CD4-positive, alpha-beta T cell treated with Interferon alpha-2 for 1 hour (primary cell): Measurements from ENCODE around the gene OS9.
"Not testable (repeated sequence)": the region's sequence is repeated elsewhere in the genome, so short reads cannot be mapped to it uniquely, and the experiment has no call there.

ENCODE experiments used
- DNase-seq, 2 donors: peaks; one replicate each; pipeline ENCODE4 v3.0.0-alpha.2; 2020 to 2022

Gene OS9

DNA sequence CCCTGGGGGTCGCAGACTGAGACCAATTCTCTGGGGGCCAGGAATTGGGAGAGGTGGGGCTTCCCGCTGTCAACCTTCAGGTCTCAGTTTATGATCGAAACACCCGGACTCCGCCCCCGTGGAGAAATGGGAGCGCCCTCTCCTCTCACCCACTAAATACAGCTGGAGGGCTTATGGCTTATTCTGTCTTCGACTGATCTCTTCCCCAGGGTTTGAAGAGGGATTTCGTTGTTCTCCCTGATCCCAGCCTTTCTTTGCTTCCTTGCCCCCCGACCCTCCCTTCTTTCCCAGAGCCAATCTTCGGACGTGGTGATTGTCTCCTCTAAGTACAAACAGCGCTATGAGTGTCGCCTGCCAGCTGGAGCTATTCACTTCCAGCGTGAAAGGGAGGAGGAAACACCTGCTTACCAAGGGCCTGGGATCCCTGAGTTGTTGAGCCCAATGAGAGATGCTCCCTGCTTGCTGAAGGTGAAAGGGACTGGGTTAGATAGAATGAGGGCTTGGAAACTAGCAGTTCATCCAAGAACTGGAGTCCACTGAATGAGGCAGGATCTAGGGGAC is 607 bp downstream of the OS9 start:
- no peak for DNase-seq

DNA sequence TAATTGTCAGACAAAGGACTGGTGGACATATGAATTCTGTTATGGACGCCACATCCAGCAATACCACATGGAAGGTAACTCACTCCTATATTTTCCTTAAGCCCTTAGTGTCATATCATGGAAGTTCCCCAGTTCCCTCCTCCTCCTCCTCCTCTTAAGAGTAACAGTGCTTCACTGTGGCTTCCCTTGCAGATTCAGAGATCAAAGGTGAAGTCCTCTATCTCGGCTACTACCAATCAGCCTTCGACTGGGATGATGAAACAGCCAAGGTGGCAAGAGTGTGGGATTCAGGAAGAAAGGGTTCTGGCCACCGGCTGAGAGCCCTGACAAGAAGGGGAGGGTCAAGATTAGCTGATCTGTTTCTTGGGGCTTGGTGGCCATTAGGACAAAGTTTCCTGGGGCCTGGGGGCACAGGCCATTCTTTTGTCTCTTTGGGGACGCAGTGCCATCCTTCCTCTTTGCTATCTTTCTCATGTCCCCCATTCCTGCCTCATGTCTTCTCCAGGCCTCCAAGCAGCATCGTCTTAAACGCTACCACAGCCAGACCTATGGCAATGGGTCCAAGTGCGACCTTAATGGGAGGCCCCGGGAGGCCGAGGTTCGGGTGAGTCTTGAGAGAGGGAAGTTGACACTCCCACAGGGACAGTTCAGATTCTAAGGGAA is 2.0 kb downstream of the OS9 start:
- DNase-seq: no peak

DNA sequence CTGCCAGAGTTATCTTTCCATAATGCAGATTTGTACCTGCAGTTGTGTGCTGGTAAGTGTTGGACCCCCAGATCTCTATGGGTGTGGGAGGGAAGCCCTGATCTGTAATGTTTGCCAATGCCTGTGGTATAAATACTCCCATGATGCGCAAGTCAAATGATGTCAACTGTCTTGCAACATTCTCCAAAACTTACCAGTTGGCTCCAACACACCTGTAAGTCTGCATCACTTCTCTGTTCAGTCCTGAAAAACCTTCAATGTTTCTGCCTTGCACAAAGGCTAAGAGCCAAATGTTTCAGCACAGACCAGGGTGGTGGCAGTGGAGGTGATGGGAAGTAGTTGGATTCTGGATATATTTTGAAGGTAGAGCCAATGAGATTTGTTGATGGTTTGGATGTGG is 3.1 kb downstream of the OS9 start:
- no peak for DNase-seq

DNA sequence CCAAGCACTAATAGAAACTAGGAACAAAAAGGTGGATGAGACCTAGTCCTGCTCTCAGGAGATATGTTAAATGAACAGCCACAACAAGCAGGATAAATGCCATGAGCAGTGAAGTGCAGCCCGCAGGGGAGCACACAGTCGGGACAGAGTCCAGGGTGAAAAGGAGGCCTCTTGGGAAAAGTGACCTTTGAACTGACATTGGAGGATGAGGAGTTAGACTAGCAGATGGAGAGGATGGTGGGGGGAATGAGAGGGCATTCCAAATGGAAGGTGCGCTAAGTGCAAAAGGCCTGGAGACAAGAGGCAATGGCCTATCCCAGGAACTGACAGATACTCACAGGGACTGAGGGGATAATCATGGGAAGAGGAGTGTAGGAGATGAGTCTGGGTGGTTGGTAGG is 4.5 kb downstream of the OS9 start:
- no peak for DNase-seq

DNA sequence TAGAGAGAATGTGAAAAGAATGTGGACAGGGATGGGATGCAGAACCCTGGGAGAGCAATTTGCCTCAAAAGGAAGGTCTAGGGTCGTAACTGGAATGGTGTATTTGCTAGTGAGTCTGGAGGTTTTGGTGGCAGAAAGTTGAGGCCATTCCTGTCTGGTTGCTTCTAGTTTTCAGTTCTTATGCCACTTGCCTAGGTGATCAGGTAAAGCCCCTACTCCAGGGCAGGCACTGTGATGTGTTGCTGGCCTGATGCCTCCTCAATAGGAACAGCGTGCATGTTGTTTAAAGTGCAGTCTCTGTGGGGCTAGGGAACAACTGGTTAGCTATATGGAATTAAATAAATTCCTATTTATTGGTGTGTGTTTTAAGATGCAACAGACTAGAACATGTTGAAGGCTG is 6.4 kb downstream of the OS9 start:
- DNase-seq: no peak

DNA sequence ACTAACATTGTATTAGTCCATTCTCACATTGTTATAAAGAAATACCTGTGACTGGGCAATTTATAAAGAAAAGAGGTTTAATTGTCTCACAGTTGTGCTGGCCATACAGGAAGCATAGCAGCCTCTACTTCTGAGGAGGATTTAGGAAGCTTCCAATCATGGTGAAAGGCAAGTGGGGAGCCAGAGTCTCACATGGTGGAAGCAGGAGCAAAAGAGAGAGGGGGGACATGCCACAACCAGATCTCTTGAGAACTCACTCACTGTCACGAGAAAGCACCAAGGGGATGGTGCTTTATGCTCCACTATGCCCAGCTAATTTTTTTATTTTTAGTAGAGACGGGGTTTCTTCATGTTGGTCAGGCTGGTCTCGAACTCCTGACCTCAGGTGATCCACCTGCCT is 13.3 kb downstream of the OS9 start:
- DNase-seq: no peak

DNA sequence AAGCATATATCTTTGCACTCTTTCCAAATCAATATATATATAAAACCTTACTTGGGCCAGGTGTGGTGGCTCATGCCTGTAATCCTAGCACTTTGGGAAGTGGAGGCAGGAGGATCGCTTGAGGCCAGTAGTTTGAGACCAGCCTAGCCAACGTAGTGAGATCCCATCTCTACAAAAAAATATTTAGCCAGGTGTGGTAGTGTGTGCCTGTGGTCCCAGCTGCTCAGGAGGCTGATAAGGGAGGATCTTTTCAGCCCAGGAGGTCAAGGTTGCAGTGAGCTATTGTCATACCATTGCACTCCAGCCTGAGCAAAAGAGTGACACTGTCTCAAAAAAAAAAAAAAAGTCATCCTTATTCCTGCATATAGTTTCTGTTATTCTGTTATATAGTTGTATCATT is 14.4 kb downstream of the OS9 start:
- no peak for DNase-seq

DNA sequence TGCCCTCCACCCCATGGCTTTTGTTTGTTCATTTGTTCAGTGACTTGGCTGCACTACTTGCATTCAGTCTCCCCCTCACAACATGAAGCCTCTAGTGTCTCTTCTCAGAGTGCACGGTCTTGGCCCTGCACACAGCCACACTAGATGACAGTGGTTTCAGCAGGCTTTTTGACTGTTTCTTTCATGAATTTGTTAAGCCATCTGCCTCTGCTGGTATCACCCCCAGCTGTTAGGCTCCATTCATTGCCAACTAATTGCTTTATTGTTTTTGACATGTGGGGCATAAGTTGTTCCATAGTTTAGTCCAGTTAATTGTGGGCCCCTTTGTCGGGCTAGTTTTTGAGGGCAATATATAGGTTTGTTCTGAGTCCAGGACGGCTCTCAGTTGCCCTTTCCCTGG is 18.8 kb downstream of the OS9 start:
- DNase-seq: no peak

DNA sequence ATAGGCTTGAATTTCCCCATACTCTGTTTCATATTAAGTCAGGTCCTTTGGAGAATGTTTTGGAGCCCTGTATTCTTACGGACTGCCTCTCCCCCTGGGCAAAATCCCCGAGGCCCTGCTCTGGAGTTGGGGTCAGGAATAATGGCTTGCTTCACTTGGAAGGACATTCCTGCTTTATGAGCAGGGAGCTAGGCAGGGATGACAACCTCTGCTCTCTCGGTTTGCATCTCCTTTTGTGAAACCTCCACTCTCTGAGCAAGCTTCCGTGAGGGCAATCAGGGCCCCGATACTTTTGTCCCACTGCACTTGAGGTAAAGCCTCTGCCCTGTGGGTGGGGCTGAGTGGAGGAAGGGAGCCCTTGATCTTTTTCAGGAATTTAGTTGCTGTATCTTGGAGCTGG is 19.3 kb downstream of the OS9 start:
- no peak for DNase-seq

DNA sequence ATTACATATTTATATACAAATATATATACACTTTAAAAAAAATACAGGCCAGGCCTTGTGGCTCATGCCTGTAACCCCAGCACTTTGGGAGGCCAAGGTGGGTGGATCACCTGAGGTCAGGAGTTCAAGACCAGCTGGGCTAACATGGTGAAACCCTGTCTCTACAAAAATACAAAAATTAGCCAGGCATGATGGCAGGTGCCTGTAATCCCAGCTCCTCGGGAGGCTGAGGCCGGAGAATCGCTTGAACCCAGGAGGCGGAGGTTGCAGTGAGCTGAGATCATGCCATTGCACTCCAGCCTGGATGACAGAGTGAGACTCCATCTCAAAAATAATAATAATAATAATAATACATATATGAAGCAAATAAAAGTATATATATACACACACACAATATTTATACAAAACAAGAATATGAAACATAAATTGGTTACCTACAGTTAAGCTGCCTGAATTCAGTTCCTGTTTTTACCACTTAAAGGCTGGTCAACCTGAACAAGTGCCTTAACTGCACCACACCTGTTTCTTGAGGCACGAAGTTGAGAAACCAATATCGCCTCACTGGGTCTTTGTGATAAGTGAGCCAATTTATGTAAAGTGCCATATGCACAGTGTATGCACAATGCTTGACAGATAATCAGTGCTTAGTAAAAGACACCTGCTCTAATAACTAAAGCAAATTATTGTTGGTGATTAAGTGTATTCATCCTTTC is 21.3 kb downstream of the OS9 start:
- not testable (repeated sequence) for DNase-seq

DNA sequence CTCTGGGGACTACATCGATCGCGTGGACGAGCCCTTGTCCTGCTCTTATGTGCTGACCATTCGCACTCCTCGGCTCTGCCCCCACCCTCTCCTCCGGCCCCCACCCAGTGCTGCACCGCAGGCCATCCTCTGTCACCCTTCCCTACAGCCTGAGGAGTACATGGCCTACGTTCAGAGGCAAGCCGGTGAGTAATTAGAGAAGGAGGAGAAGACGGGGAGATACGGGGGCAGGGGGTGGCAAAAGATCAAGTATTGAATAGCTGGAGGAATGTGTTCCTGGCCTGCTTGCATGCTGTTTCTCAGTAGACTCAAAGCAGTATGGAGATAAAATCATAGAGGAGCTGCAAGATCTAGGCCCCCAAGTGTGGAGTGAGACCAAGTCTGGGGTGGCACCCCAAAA is 21.9 kb downstream of the OS9 start:
- no peak for DNase-seq

DNA sequence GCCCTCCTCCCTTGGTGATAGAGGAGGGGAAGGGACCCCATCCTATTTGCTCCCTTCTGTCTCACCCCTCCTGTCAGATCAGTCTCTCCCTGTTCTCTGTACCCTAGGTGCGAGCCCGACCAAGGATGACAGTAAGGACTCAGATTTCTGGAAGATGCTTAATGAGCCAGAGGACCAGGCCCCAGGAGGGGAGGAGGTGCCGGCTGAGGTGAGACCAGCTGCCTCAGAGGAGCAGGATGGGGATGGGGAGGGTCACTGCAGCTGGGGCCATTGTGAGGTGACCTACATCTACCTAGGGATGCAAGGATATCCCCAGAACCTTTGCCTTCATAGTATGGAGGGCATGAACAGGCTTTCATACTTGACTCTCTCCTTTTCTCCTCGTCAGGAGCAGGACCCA is 22.4 kb downstream of the OS9 start:
- DNase-seq: no peak

DNA sequence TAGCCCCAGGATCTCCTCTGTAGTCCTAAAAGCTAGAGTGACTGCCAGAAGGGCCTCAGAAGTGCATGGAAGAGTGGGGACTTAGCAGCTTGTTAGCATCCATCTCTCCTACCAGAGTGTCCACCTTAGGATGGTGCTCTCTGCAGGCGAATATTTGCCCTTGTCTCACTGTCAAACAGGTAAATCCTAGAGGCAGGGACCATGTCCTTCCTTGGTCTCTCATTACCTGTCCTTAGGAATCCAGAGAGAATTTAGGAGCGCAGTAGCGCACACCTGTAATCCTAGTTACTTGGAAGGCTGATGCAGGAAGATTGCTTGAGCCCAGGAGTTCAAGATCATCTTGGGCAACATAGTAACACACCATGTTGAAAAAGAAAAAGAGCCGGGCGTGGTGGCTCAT is 23.2 kb downstream of the OS9 start:
- DNase-seq: no peak

DNA sequence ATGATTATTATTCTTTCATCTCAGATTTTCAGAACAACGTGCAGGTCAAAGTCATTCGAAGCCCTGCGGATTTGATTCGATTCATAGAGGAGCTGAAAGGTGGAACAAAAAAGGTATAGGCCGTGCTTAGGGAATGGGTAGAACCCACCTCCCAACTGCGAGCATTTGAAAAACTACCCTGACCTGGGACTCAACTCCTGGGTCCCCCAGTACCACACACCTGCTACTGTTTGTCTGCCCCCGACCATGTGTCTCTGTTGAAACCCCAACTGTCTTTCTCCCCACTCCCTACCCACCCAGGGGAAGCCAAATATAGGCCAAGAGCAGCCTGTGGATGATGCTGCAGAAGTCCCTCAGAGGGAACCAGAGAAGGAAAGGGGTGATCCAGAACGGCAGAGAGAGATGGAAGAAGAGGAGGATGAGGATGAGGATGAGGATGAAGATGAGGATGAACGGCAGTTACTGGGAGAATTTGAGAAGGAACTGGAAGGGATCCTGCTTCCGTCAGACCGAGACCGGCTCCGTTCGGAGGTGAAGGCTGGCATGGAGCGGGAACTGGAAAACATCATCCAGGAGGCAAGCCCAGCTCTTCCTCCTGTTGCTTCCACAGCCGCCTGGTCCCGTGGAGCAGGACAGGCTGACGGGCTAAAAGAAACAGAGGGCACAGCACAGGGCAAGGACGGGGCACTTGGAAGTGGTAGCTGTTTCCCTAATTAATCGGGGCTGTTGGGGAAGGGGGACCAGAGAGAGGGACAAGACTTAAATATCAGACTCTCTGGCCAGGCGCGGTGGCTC is 24.1 kb downstream of the OS9 start:
- no peak for DNase-seq

DNA sequence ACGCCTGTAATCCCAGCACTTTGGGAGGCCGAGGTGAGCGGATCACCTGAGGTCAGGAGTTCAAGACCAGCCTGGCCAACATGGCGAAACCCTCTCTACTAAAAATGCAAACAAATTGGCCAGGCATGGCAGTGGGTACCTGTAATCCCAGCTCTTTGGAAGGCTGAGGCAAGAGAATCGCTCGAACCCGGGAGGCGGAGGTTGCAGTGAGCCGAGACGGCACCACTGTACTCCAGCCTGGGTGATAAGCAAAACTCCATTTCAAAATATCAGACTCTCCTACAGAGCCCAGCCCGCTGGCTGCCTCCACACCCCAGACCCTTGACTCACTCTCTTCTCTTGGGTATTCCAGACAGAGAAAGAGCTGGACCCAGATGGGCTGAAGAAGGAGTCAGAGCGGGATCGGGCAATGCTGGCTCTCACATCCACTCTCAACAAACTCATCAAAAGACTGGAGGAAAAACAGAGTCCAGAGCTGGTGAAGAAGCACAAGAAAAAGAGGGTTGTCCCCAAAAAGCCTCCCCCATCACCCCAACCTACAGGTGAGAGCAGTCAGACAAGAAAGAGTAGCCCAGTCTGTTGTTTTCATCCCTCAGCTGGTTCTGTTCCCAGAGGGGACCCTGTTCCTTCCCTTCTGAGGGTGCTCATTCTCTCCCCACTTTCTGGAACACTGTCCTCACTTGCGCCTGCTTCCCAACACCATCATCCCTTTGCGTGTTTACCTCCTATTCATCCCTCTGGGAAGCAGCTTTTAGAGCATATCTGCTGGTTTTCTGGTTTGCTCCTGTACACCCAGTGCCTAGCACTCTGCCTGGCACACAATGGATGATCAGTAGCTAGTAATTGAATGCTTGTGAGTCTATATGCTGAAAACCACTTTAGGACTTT is 25.0 kb downstream of the OS9 start:
- no peak for DNase-seq

DNA sequence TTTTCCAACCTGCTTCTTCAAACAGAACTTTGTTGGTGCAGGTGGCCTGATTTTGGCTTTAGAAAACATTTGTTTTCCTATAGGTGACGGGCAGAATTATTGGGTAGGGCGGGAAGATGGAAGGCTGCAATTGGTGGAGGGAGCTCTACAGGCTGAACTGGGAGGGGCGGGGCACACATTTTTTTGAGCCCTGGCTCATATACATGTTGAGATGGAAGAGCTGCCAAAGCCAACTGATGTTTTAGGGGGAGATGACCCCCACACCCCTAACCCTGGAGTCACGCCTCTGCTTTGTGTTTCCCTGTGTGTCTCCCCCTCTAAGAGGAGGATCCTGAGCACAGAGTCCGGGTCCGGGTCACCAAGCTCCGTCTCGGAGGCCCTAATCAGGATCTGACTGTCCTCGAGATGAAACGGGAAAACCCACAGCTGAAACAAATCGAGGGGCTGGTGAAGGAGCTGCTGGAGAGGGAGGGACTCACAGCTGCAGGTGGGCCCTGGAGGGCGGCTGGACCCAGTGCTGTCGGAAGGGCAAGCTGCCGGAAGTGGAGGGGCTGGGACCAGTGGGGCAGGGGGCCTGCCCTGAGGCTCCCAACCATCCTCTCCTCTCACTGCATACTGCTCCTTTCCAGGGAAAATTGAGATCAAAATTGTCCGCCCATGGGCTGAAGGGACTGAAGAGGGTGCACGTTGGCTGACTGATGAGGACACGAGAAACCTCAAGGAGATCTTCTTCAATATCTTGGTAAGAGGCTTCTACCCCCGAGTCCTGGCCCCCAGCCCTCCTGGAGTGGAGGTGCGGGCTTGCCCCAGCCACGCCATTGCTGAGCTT is 26.1 kb downstream of the OS9 start:
- no peak for DNase-seq

DNA sequence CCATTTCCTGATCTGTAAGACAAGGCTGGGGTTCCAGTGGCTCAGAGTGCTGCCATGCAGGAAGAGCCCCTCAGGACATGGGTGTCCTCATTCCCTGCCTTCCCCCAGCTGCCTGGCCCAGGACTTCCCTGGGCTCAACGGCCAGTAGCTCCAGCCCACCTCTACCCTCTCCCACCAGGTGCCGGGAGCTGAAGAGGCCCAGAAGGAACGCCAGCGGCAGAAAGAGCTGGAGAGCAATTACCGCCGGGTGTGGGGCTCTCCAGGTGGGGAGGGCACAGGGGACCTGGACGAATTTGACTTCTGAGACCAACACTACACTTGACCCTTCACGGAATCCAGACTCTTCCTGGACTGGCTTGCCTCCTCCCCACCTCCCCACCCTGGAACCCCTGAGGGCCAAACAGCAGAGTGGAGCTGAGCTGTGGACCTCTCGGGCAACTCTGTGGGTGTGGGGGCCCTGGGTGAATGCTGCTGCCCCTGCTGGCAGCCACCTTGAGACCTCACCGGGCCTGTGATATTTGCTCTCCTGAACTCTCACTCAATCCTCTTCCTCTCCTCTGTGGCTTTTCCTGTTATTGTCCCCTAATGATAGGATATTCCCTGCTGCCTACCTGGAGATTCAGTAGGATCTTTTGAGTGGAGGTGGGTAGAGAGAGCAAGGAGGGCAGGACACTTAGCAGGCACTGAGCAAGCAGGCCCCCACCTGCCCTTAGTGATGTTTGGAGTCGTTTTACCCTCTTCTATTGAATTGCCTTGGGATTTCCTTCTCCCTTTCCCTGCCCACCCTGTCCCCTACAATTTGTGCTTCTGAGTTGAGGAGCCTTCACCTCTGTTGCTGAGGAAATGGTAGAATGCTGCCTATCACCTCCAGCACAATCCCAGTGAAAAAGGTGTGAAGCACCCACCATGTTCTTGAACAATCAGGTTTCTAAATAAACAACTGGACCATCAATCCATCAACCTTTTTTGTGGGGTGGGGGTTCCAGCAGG is 27.0 kb downstream of the OS9 start:
- DNase-seq: no peak

DNA sequence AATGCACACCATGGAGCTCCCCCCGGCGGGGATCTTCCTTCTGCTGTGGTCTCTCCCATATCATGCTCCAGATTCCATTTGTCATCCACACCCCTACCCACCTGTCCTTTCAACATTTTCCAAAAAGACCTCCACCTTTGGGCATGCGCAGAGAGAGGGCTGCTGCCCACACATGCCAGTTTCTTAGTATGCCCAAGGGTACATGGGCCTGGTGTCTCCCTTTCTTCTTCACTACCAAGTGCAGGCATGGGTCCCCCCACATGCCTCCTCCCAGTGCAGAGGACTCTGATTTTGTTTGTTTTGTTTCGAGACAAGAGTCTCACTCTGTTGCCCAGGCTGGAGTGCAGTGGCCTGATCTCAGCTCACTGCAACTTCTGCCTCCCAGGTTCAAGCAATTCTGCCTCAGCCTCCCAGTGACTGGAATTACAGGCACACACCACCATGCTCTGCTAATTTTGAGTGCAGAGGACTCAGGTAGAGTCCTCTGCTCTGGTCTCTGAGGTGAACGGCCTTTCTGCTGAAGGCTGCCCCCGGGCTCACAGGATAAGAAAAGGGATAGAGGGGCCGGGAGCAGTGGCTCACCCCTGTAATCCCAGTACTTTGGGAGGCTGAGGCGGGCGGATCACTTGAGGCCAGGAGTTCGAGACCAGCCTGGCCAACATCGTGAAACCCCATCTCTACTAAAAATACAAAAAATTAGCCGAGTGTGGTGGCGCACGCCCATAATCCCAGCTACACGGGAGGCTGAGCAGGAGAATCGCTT is 28.1 kb downstream of the OS9 start:
- not testable (repeated sequence) for DNase-seq

DNA sequence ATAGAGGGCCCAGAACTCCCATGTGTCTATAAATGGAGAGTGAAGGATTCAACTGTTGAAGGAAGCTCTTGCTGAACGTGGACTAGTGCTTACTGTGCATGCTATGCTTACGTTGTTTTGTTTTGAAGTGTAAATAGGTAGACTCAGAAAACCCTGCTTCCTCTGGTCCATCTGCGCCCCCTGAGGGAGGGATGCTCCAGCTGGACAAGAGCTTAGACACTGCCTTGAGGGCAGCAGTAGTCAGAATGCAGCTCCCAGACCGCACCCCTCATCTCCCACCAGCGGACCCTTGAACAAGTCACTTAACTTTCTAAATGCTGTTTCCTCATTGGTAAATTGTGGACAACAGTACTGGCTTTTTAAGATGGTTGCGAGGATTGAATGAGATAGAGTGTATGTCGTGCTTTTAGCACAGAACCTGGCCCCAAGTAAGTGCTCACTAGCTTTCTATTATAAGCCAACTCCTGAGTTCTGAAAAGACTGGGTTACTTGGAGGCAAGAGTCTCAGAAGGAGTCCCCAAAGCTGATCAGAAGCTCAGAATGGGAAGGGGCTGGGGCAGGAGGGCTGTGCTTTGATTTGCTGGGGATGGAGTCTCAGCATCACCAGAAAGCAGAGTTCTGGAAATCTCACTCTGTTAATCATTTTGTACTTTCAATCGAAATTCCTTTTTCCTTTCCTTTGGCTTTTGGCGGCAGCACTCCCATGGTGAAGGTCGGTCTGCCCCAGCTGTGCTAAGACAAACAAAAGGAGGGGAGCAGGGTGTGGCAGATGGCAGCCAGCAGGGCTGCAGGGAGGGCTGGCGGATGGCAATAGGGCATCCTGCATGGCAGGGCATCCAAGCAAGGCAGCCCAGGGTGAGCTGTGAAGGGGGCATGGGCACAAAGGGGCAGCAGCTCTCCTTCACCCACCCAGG is 29.0 kb downstream of the OS9 start:
- no peak for DNase-seq
